ENCODE measurements around the gene FAM114A1.
"Not testable (repeated sequence)": the region's sequence is repeated elsewhere in the genome, so short reads cannot be mapped to it uniquely, and the experiment has no call there.

Gene FAM114A1

GRCh38 chr4:38928568-38928967 lies 61.0 kb downstream of the FAM114A1 start:
- in situ Hi-C loops (cut with MboI; ENCODE audit: low sequenced_read_pairs): no loop called here

GRCh38 chr4:38928974-38929373 lies 61.4 kb downstream of the FAM114A1 start:
- in situ Hi-C loops (cut with MboI; ENCODE audit: low sequenced_read_pairs): no loop called here

- in situ Hi-C loops (cut with MboI; ENCODE audit: low sequenced_read_pairs): no loop called here
Observed at GRCh38 chr4:38930204-38930603, 62.6 kb downstream of the FAM114A1 start.

- in situ Hi-C loops (cut with MboI; ENCODE audit: low sequenced_read_pairs): no loop called here
Observed at GRCh38 chr4:38930707-38931106, 63.1 kb downstream of the FAM114A1 start.

- in situ Hi-C loops (cut with MboI; ENCODE audit: low sequenced_read_pairs): no loop called here
Observed at GRCh38 chr4:38931125-38931524, 63.5 kb downstream of the FAM114A1 start.

- in situ Hi-C loops (cut with MboI; ENCODE audit: low sequenced_read_pairs): no loop called here
Observed at GRCh38 chr4:38935391-38936073, 67.9 kb downstream of the FAM114A1 start.

GRCh38 chr4:38939165-38939564 lies 71.6 kb downstream of the FAM114A1 start:
- in situ Hi-C loops (cut with MboI; ENCODE audit: low sequenced_read_pairs): no loop called here

GRCh38 chr4:38940476-38940875 lies 72.9 kb downstream of the FAM114A1 start:
- in situ Hi-C loops (cut with MboI; ENCODE audit: low sequenced_read_pairs): no loop called here

- in situ Hi-C loops (cut with MboI; ENCODE audit: low sequenced_read_pairs): not testable (repeated sequence)
Observed at GRCh38 chr4:38941906-38942305, 74.3 kb downstream of the FAM114A1 start.

- in situ Hi-C loops (cut with MboI; ENCODE audit: low sequenced_read_pairs): no loop called here
Observed at GRCh38 chr4:38943343-38943742, 75.7 kb downstream of the FAM114A1 start.

GRCh38 chr4:38944440-38944839 lies 76.8 kb downstream of the FAM114A1 start:
- in situ Hi-C loops (cut with MboI; ENCODE audit: low sequenced_read_pairs): no loop called here

GRCh38 chr4:38946919-38947318 lies 79.3 kb downstream of the FAM114A1 start:
- in situ Hi-C loops (cut with MboI; ENCODE audit: low sequenced_read_pairs): no loop called here

- in situ Hi-C loops (cut with MboI; ENCODE audit: low sequenced_read_pairs): no loop called here
Observed at GRCh38 chr4:38948551-38948950, 80.9 kb downstream of the FAM114A1 start.

GRCh38 chr4:38949411-38950051 lies 81.9 kb downstream of the FAM114A1 start:
- in situ Hi-C loops (cut with MboI; ENCODE audit: low sequenced_read_pairs): no loop called here

GRCh38 chr4:38950159-38950558 lies 82.6 kb downstream of the FAM114A1 start:
- in situ Hi-C loops (cut with MboI; ENCODE audit: low sequenced_read_pairs): no loop called here

- in situ Hi-C loops (cut with MboI; ENCODE audit: low sequenced_read_pairs): no loop called here
Observed at GRCh38 chr4:38950734-38951133, 83.1 kb downstream of the FAM114A1 start.

GRCh38 chr4:38951598-38951997 lies 84.0 kb downstream of the FAM114A1 start:
- in situ Hi-C loops (cut with MboI; ENCODE audit: low sequenced_read_pairs): no loop called here

GRCh38 chr4:38952017-38952416 lies 84.4 kb downstream of the FAM114A1 start:
- in situ Hi-C loops (cut with MboI; ENCODE audit: low sequenced_read_pairs): no loop called here

- in situ Hi-C loops (cut with MboI; ENCODE audit: low sequenced_read_pairs): no loop called here
Observed at GRCh38 chr4:38954727-38955126, 87.1 kb downstream of the FAM114A1 start.

GRCh38 chr4:38955957-38956356 lies 88.4 kb downstream of the FAM114A1 start:
- in situ Hi-C loops (cut with MboI; ENCODE audit: low sequenced_read_pairs): no loop called here

GRCh38 chr4:38957261-38957815 lies 89.7 kb downstream of the FAM114A1 start:
- in situ Hi-C loops (cut with MboI; ENCODE audit: low sequenced_read_pairs): no loop called here

- in situ Hi-C loops (cut with MboI; ENCODE audit: low sequenced_read_pairs): no loop called here
Observed at GRCh38 chr4:38957893-38958292, 90.3 kb downstream of the FAM114A1 start.
